ENCODE data around the gene MIB2.

The MIB2 gene

DNA sequence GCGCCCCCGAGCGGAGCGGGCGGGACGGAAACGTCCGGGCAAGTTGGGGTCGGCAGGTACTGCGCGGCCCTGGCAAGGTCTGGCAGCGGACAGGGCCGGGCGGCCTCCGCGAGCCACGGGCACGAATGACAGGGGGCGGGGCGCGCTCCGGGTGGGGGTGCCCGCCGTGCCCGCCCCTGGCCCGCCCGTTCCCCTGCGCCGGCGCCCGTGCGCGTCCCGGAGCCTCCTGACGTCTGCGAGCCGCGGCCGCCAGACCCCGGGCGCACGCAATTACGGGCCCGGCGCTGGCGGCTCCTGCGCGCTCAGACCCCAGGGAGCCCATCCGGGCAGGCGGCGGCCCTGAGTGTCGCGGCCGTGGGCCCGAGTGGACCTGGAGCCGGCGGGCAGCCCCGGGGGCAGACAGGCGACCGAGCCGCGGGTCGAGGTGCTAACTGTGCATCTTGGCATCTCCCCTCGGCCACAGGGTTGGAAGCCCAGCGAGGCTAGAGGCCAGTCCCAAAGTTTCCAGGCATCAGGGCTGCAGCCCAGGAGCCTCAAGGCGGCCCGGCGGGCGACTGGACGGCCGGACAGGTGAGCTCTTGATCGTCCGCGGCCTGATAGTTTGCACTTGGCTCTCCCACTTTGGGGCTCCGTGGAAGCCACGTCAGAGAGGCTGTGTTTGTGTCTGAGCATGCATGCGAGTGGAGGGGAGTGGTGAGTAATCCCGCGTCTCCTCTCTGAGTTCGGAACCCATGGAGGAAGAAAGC is 918 bp downstream of the MIB2 start:
- peak; percentile 33 for DNase-seq

- DNase-seq: no peak
Measured at GRCh38 chr1:1616838-1617237, 1.5 kb downstream of the MIB2 start.

DNA sequence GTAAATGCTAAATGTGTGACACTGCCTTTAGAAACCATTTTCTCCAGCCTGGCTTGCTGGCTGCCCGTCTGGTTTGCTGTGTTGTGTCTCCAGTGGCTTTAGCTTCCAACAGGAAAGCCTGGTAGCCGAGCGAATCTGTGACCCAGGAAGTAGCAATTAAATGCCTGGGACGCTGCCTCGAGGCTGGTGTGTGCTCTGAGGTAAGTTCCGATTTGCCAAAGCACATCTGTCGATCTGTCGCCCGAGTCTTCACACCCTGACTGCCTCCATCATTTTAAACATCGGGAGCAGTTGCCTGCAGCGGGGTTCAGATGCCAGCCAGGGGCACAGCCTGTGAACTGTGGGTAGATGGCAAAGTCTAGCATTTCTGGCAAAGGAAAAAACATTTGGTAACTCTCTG is 2.2 kb downstream of the MIB2 start:
- no peak for DNase-seq

DNA sequence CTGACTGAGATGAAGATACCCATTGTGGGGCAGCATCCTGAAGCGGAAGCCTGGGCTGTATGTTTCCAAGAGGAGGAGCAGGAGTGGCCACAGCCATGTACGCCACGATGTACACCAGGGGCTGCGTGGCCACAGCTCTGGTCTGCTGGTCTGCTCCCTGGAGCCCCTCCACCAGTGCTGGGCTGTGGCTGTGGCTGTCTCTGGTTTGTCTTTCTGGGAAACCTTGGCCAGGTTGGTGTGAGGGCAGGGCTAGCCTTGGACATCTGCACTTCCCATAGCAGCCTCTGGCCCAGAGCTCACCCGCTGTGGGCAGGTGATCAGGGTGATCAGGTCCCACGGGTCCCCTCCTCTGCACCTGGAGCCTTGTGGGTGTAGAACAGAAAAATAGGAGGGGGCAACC is 2.6 kb downstream of the MIB2 start:
- no peak for DNase-seq

DNA sequence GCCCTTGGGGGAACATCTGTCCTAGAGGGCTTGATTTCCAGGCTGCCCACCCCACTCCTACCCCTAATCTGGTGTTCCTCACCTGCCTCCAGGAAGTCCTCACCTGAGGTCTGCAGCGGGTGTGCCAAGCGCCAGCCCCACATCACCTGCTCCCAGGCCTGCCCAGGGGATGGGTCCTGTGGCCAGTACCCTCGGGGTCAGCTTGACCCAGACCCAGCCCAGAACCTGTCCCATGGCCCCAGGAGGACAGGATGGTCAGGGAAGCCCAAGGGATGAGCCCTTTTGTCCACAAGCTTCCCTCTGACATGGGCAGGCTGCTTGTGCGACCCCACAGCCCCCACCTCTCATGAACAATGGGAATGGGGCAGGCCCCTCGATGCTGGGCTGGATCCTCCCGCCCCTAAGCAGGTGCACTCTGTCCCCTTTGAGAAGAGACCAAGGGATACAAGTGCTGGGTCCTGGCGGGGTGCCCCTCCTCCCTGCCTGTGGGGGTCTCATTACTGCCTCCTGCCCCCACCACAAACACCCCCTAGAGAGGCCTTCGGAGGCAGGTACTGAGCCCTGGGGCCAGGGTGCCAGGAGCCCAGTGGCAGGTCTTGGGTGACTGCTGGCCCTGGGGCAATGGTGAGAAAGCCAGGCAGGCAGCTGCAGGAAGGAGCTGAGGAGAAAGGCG is 3.2 kb downstream of the MIB2 start:
- DNase-seq: no peak

DNA sequence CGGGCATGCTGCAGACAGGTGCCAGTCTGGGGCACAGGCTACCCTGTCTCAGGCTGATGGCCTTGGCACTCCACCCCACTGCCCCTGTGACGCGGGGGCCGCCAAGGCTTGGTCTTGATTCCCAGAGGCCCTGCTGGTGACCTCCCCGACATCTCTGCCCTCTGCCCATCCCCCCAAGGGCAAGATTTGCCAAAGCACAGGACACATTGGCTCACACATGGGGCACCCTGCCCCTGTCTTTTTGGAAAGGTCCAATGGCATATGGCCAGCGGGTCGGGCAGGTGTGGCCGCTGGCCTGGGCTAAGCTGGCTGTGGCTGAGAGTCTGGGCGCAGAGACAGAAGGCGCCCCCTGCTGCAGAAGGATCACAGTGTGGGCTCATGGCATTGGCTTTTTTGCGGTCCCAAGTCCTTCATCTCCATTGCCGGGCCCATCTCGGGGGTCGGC is 4.6 kb downstream of the MIB2 start:
- no peak for DNase-seq

GRCh38 chr1:1620433-1621139 is 5.3 kb downstream of the MIB2 start:
- DNase-seq: no peak

GRCh38 chr1:1621173-1622009 is 6.1 kb downstream of the MIB2 start:
- no peak for DNase-seq

- DNase-seq: no peak
Measured at GRCh38 chr1:1622010-1622787, 6.9 kb downstream of the MIB2 start.

- no peak for DNase-seq
Measured at GRCh38 chr1:1622788-1623094, 7.4 kb downstream of the MIB2 start.

GRCh38 chr1:1623181-1623630 is 7.9 kb downstream of the MIB2 start:
- DNase-seq: no peak

- no peak for DNase-seq
Measured at GRCh38 chr1:1623631-1624442, 8.5 kb downstream of the MIB2 start.

DNA sequence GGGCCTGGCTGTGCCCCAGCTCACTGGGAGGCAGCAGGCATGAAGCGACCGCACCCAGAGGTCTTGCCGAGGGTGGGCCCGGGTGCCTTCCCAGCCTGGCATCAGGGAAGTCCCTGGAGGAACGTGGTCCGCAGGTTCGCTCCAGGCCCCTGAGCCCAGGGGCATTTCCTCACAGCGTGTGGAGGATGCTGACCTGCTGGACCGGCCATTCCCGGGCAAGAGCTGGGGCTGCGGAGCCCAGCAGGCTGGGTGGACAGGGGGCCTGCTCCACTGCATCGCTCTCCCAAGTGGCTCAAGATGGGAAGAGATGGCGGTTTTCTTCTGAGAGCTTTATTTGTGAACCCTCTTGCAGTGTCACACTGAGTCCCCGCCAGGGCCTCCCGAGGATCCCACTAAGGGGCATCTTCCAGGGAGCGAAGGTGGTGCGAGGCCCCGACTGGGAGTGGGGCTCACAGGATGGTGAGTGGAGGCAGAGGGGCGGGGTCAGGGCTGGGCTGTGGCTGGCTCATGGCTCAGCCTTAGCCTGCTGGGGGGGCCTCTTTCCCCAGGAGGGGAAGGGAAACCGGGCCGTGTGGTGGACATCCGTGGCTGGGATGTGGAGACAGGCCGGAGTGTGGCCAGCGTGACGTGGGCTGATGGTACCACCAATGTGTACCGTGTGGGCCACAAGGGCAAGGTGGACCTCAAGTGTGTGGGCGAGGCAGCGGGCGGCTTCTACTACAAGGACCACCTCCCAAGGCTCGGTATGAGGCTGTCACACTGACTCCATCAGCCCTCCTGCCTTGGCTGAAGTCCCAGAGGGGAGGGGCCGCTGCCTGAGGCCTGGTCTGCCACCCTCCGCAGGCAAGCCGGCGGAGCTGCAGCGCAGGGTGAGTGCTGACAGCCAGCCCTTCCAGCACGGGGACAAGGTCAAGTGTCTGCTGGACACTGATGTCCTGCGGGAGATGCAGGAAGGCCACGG is 9.4 kb downstream of the MIB2 start:
- no peak for DNase-seq

DNA sequence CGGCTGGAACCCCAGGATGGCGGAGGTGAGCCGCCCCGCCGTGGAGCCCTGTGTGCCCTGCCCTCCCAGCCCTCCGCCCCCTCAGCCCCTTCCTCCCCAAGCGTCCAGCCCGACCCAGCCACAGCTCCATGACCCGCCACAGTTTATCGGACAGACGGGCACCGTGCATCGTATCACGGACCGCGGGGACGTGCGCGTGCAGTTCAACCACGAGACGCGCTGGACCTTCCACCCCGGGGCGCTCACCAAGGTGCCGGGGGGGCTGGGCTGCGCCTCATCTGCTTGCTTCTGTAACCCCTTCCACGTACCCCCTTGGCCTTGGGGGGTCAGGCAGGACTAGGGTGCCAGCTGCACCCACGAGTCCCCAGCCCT is 10.1 kb downstream of the MIB2 start:
- no peak for DNase-seq

- no peak for DNase-seq
Measured at GRCh38 chr1:1625824-1626206, 10.5 kb downstream of the MIB2 start.

GRCh38 chr1:1626207-1627141 is 11.2 kb downstream of the MIB2 start:
- no peak for DNase-seq

GRCh38 chr1:1627261-1627828 is 12.0 kb downstream of the MIB2 start:
- DNase-seq: no peak

DNA sequence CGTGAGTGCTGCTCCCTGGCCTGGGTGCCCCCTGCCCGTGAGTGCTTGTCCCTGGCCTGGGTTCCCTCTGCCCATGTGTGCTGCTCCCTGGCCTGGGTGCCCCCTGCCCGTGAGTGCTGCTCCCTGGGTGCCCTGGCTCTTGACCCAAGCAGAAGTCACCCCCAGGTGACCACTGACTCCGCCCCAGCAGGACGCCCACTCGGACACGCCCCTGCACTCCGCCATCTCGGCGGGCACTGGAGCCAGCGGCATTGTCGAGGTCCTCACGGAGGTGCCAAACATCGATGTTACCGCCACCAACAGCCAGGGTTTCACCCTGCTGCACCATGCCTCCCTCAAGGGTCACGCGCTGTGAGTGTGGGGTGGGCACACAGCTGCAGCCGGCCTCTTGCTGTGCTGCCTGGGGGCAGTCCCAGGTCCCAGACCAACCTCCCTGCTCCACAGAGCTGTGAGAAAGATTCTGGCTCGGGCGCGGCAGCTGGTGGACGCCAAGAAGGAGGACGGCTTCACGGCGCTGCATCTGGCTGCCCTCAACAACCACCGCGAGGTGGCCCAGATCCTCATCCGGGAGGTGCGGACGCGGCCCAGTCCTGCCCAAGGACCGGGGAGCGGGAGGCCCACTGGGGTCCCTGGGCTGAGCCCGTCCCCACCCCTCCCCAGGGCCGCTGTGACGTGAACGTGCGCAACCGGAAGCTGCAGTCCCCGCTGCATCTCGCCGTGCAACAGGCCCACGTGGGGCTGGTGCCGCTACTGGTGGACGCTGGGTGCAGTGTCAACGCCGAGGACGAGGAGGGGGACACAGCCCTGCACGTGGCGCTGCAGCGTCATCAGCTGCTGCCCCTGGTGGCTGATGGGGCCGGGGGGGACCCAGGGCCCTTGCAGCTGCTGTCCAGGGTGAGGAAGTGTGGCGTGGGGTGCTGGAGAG is 12.8 kb downstream of the MIB2 start:
- DNase-seq: no peak
